HCT116 (cell line): ENCODE data around the gene DBP.

Experiments
- EZH2 ChIP-seq: fragments of 200-600 bp; sonication (generic); IDR thresholded peaks from 2 replicates; pipeline ENCODE4 v1.6.1; 2017; ENCODE audit warnings: antibody characterized with exemption, mixed run types
- POLR2A ChIP-seq: IDR thresholded peaks from 2 replicates; pipeline ENCODE4 v1.7.0; 2011; ENCODE audit warnings: borderline replicate concordance; ENCODE audit not compliant: insufficient read depth, insufficient read length; ENCODE audit errors: extremely low read depth
- TCF7L2 ChIP-seq: IDR thresholded peaks from 2 replicates; pipeline ENCODE4 v1.7.0; 2011; ENCODE audit warnings: borderline replicate concordance, inconsistent platforms; ENCODE audit not compliant: insufficient read depth, insufficient read length; ENCODE audit errors: extremely low read depth
- TF ChIP-seq, protein P1 (sequence below): IDR thresholded peaks from 2 replicates; pipeline ENCODE4 v1.6.1; 2012; ENCODE audit warnings: low read depth
- TF ChIP-seq, protein P2 (sequence below), 3 experiments: fragments of 200-600 bp in 1 of 3; sonication (generic) in 1 of 3; IDR thresholded peaks in 2 of 3; conservative IDR thresholded peaks in 1 of 3; 2 replicates each; pipeline ENCODE4 v1.5.1; 2012 to 2017; ENCODE audit warnings: low read depth in 2 of 3, low read length in 2 of 3, antibody characterized with exemption in 1 of 3, borderline replicate concordance in 1 of 3, control low read depth in 1 of 3, mild to moderate bottlenecking in 1 of 3, mixed read lengths in 1 of 3, mixed run types in 1 of 3, moderate library complexity in 1 of 3; ENCODE audit not compliant: insufficient read depth in 1 of 3
- TF ChIP-seq, protein P3 (sequence below): IDR thresholded peaks from 2 replicates; pipeline ENCODE4 v1.6.1; 2012

DNA sequence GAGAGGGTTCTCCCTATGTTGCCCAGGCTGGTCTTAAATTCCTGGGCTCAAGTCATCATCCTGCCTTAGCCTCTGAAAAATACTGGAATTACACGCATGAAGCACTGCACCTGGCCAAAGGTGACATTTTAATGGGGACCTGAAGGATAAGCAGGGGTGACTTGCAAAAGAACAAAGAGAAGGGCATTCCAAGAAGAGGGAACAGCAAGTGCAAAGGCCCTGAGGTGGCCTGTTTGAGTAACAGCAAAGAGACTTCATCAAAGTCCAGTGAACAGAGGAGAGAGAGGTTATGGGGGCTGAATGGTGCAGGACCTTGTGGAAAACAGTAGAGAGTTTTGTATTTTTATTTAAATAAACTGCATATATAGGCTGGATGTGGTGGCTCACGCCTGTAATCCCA, 4.7 kb upstream of the DBP start:
- TF ChIP-seq POLR2A, result no peak
- TF ChIP-seq, protein P1, sequence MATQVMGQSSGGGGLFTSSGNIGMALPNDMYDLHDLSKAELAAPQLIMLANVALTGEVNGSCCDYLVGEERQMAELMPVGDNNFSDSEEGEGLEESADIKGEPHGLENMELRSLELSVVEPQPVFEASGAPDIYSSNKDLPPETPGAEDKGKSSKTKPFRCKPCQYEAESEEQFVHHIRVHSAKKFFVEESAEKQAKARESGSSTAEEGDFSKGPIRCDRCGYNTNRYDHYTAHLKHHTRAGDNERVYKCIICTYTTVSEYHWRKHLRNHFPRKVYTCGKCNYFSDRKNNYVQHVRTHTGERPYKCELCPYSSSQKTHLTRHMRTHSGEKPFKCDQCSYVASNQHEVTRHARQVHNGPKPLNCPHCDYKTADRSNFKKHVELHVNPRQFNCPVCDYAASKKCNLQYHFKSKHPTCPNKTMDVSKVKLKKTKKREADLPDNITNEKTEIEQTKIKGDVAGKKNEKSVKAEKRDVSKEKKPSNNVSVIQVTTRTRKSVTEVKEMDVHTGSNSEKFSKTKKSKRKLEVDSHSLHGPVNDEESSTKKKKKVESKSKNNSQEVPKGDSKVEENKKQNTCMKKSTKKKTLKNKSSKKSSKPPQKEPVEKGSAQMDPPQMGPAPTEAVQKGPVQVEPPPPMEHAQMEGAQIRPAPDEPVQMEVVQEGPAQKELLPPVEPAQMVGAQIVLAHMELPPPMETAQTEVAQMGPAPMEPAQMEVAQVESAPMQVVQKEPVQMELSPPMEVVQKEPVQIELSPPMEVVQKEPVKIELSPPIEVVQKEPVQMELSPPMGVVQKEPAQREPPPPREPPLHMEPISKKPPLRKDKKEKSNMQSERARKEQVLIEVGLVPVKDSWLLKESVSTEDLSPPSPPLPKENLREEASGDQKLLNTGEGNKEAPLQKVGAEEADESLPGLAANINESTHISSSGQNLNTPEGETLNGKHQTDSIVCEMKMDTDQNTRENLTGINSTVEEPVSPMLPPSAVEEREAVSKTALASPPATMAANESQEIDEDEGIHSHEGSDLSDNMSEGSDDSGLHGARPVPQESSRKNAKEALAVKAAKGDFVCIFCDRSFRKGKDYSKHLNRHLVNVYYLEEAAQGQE, result no peak
- no peak for TF ChIP-seq EZH2
- TF ChIP-seq, protein P2, sequence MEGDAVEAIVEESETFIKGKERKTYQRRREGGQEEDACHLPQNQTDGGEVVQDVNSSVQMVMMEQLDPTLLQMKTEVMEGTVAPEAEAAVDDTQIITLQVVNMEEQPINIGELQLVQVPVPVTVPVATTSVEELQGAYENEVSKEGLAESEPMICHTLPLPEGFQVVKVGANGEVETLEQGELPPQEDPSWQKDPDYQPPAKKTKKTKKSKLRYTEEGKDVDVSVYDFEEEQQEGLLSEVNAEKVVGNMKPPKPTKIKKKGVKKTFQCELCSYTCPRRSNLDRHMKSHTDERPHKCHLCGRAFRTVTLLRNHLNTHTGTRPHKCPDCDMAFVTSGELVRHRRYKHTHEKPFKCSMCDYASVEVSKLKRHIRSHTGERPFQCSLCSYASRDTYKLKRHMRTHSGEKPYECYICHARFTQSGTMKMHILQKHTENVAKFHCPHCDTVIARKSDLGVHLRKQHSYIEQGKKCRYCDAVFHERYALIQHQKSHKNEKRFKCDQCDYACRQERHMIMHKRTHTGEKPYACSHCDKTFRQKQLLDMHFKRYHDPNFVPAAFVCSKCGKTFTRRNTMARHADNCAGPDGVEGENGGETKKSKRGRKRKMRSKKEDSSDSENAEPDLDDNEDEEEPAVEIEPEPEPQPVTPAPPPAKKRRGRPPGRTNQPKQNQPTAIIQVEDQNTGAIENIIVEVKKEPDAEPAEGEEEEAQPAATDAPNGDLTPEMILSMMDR (IDR thresholded peaks at IDR 0.05 in 2 of 3, conservative IDR thresholded peaks at IDR 0.05 in 1 of 3; ENCODE audit: borderline replicate concordance in 1 of 3, insufficient read depth in 1 of 3, low read depth in 2 of 3, low read length in 2 of 3), result no peak
- TF ChIP-seq, protein P3, sequence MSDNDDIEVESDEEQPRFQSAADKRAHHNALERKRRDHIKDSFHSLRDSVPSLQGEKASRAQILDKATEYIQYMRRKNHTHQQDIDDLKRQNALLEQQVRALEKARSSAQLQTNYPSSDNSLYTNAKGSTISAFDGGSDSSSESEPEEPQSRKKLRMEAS, result no peak
- TF ChIP-seq TCF7L2, result no peak
